CD4-positive, alpha-beta memory T cell (primary cell): ENCODE measurements around the gene ITGB2. TPM values are rescaled to one million over a fixed set of nuclear protein-coding genes. Genes with fewer than 3 reads are reported as not detected.

Source experiments
- CTCF ChIA-PET: fragments of 350-600 bp; sonication (Branson Sonifier 250); formaldehyde crosslinking; loops from one replicate; lab custom pipeline; 2021; ENCODE audit warnings: inconsistent platforms; ENCODE audit not compliant: partially characterized antibody; lab: Charles Lee
- POLR2A ChIA-PET: fragments of 350-600 bp; sonication (Branson Sonifier 250); formaldehyde crosslinking; loops from one replicate; lab custom pipeline; 2021; ENCODE audit not compliant: partially characterized antibody; lab: Charles Lee
- DNase-seq, 5 donors: peaks; one replicate each; pipeline versions ENCODE4 v3.0.0 to v3.0.0-alpha.2; 2020 to 2022; ENCODE audit warnings: mixed read lengths in 1 of 5
- H3K27ac ChIP-seq: one replicate; pipeline ENCODE4 v1.7.0; 2013; ENCODE audit warnings: low read depth, low read length
- H3K27me3 ChIP-seq: 2 replicates; pipeline ENCODE4 v1.7.0; 2013; ENCODE audit warnings: mild to moderate bottlenecking, low read length, moderate library complexity; ENCODE audit not compliant: insufficient read depth
- H3K36me3 ChIP-seq: 2 replicates; pipeline ENCODE4 v1.7.0; 2013; ENCODE audit warnings: mild to moderate bottlenecking, low read length, moderate library complexity; ENCODE audit not compliant: insufficient read depth
- H3K4me1 ChIP-seq: 2 replicates; pipeline ENCODE4 v1.7.0; 2013; ENCODE audit warnings: mild to moderate bottlenecking, low read length, moderate library complexity; ENCODE audit not compliant: insufficient read depth
- H3K4me3 ChIP-seq, 2 donors: one replicate each; pipeline ENCODE4 v1.7.0; 2013; ENCODE audit warnings: low read length in 2 of 2, mild to moderate bottlenecking in 1 of 2
- H3K9me3 ChIP-seq, 2 donors: one replicate each; pipeline ENCODE4 v1.7.0; 2013; ENCODE audit warnings: low read length in 2 of 2, control low read depth in 1 of 2; ENCODE audit not compliant: control insufficient read depth in 1 of 2
- H3K27ac Mint-ChIP-seq, 7 donors: one replicate each; pipeline ENCODE4 v1.8.0; 2020 to 2021; ENCODE audit warnings: mixed read lengths in 7 of 7, mild to moderate bottlenecking in 6 of 7, inconsistent platforms in 3 of 7, moderate library complexity in 3 of 7
- H3K27me3 Mint-ChIP-seq, 2 donors: one replicate each; pipeline ENCODE4 v1.8.0; 2020 to 2021; ENCODE audit warnings: mixed read lengths in 2 of 2
- H3K36me3 Mint-ChIP-seq, 2 donors: one replicate each; pipeline ENCODE4 v1.8.0; 2020 to 2021; ENCODE audit warnings: mixed read lengths in 2 of 2, inconsistent platforms in 1 of 2, mild to moderate bottlenecking in 1 of 2
- H3K4me1 Mint-ChIP-seq, 4 donors: one replicate each; pipeline ENCODE4 v1.8.0; 2020 to 2021; ENCODE audit warnings: mixed read lengths in 4 of 4, mild to moderate bottlenecking in 1 of 4
- H3K4me3 Mint-ChIP-seq, 8 donors: one replicate each; pipeline ENCODE4 v1.8.0; 2020 to 2021; ENCODE audit warnings: mixed read lengths in 8 of 8, mild to moderate bottlenecking in 7 of 8, moderate library complexity in 6 of 8, inconsistent platforms in 3 of 8
- H3K9me3 Mint-ChIP-seq, 8 donors: one replicate each; pipeline ENCODE4 v1.8.0; 2020 to 2021; ENCODE audit warnings: mixed read lengths in 8 of 8, mild to moderate bottlenecking in 5 of 8, inconsistent platforms in 3 of 8, moderate library complexity in 1 of 8
- intact Hi-C: fragments of 100-400 bp; cut with micrococcal nuclease; formaldehyde crosslinking; loops from one replicate; pipeline ENCODE4 v1.15.1; 2023
- polyA plus RNA-seq, 2 donors: library from polyadenylated mRNA; unstranded; fragments of 300-500 nt; fragmentation: Illumina TruSeq; gene quantifications; one replicate each; pipeline ENCODE4 v1.2.3, GENCODE V29; 2021
- total RNA-seq, 2 experiments: library from RNA; stranded (reverse); gene quantifications; one replicate each; pipeline ENCODE4 v1.2.3, GENCODE V29; 2021

The ITGB2 gene
- total and polyA plus RNA-seq, 4 experiments from 2014 or later = 278 to 575 (median 414) TPM

DNA sequence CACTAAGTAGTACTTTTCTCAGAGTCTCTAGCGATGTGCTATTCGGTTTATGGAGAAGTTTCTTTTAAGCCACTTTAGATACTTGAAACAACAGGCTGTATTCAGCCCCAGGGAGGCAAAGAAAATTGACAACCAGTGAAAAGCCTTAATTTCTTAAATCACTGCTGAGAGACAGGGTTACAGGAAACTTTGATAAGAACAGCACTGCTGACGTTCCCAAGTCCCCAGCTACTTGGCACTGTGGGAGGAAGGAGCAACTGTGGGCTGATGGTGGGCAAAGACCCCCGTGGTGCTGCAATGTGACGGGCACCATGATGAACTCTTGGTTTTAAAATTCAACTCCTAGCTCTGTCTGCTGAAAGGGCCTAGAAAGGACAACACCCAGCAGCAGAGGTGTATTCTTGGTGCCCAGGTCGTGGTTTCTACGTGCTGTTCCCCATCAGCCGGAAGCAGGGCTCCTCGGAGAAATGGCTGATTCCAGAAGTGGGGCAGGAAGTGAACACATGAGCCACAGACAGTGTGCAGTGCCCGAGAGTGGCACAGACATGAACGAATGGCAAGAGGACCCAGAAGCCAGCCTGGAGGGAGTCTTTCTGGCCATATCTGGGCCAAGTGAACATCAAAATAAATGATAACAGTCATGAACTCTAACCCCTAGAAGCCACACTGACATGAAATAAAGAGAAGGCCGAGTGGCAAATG is 52.5 kb downstream of the ITGB2 start:
- Histone ChIP-seq H3K4me1 (peaks cover 84% of the 10 kb centered on the region), H3K4me3 (peak overlapping the region in 1 of 2 donors; percentile 6), H3K27me3 (no peaks in the 10 kb centered on the region), H3K9me3 (no peaks in the 10 kb centered on the region), H3K27ac (peak overlapping the region; percentile 50), H3K36me3 (peaks cover 14% of the 10 kb centered on the region)
- intact Hi-C loops = no loop called here
- peaks cover 72 to 91% (median 81%) of the 10 kb centered on the region in 4 donors for H3K4me1 Mint-ChIP-seq
- H3K27ac Mint-ChIP-seq = peak overlapping the region; percentile 85 to 98 (median 96)
- ChIA-PET POLR2A (interaction anchor here (1.0 to 1.8 kb wide), 4 partner anchors 10 to 67 kb away, joined by 5 to 6 read pairs (median 6); partner anchors contain the start of gene UBE2G2), CTCF (interaction anchor here (1.0 kb wide), 1 partner anchor 67 kb away, joined by 5 read pairs; the partner anchor contains the start of gene UBE2G2)
- peaks cover 15 to 40% of the 10 kb centered on the region in 2 donors for H3K36me3 Mint-ChIP-seq
- H3K4me3 Mint-ChIP-seq = peak overlapping the region; percentile 71 to 88 (median 81)
- H3K9me3 Mint-ChIP-seq = no peaks in the 10 kb centered on the region
- peak; percentile 63 to 81 (median 72) for DNase-seq
- H3K27me3 Mint-ChIP-seq = no peaks in the 10 kb centered on the region

- H3K36me3 ChIP-seq = peaks cover 14% of the 10 kb centered on the region
- peak overlapping the region; percentile 50 for H3K27ac ChIP-seq
- Mint-ChIP-seq H3K4me3 (peak overlapping the region in 7 of 8 donors; percentile 27 to 84 (median 63)), H3K36me3 (peaks cover 15 to 38% of the 10 kb centered on the region in 2 donors), H3K27ac (peak overlapping the region; percentile 42 to 96 (median 84)), H3K9me3 (no peaks in the 10 kb centered on the region), H3K4me1 (peaks cover 71 to 88% (median 78%) of the 10 kb centered on the region in 4 donors), H3K27me3 (no peaks in the 10 kb centered on the region)
- H3K4me3 ChIP-seq = no peak overlapping the region
- H3K9me3 ChIP-seq = no peaks in the 10 kb centered on the region
- H3K27me3 ChIP-seq = no peaks in the 10 kb centered on the region
- ChIA-PET CTCF (interaction anchor here (1.0 kb wide), 1 partner anchor 66 kb away, joined by 5 read pairs; the partner anchor contains the start of gene UBE2G2), POLR2A (interaction anchor here (1.0 to 1.8 kb wide), 4 partner anchors 9 to 66 kb away, joined by 5 to 6 read pairs (median 6); partner anchors contain the start of gene UBE2G2)
- no peak for DNase-seq
- H3K4me1 ChIP-seq = peaks cover 82% of the 10 kb centered on the region
- intact Hi-C loops = no loop called here
Measured at GRCh38 chr21:44867464-44867863, 53.2 kb downstream of the ITGB2 start.

- H3K27ac Mint-ChIP-seq = peak overlapping the region in 6 of 7 donors; percentile 37 to 96 (median 86)
- peaks cover 67 to 85% (median 74%) of the 10 kb centered on the region in 4 donors for H3K4me1 Mint-ChIP-seq
- no peaks in the 10 kb centered on the region for H3K9me3 Mint-ChIP-seq
- ChIA-PET POLR2A (interaction anchor here (1.2 to 1.8 kb wide), 3 partner anchors 9 to 65 kb away, joined by 3 to 6 read pairs (median 6); no protein-coding TSS in a partner anchor), CTCF (no interaction called here)
- Histone ChIP-seq H3K9me3 (no peaks in the 10 kb centered on the region), H3K27me3 (no peaks in the 10 kb centered on the region), H3K4me1 (peaks cover 75% of the 10 kb centered on the region), H3K36me3 (peaks cover 20% of the 10 kb centered on the region), H3K4me3 (no peak overlapping the region), H3K27ac (no peak overlapping the region)
- DNase-seq = no peak
- no peaks in the 10 kb centered on the region for H3K27me3 Mint-ChIP-seq
- intact Hi-C loops = no loop called here
- peaks cover 17 to 34% of the 10 kb centered on the region in 2 donors for H3K36me3 Mint-ChIP-seq
- H3K4me3 Mint-ChIP-seq = peak overlapping the region in 5 of 8 donors; percentile 58 to 81 (median 67)
Measured at GRCh38 chr21:44866780-44867179, 53.9 kb downstream of the ITGB2 start.

- H3K36me3 ChIP-seq = peaks cover 28% of the 10 kb centered on the region
- H3K27ac Mint-ChIP-seq = peak overlapping the region in 6 of 7 donors; percentile 62 to 96 (median 88)
- peaks cover 63 to 85% (median 70%) of the 10 kb centered on the region in 4 donors for H3K4me1 Mint-ChIP-seq
- intact Hi-C loops = no loop called here
- CTCF ChIA-PET = interaction anchor here (1.0 kb wide), 1 partner anchor 273 kb away, joined by 3 read pairs; no protein-coding TSS in a partner anchor
- no peaks in the 10 kb centered on the region for H3K27me3 Mint-ChIP-seq
- peaks cover 64% of the 10 kb centered on the region for H3K4me1 ChIP-seq
- H3K27ac ChIP-seq = no peak overlapping the region
- H3K36me3 Mint-ChIP-seq = peaks cover 21 to 42% of the 10 kb centered on the region in 2 donors
- POLR2A ChIA-PET = interaction anchor here (0.6 to 1.8 kb wide), 3 partner anchors 13 to 74 kb away, joined by 3 to 6 read pairs (median 3); partner anchors contain the start of gene SLX9
- no peaks in the 10 kb centered on the region for H3K9me3 Mint-ChIP-seq
- DNase-seq = no peak
- H3K4me3 ChIP-seq = no peak overlapping the region
- H3K9me3 ChIP-seq = no peaks in the 10 kb centered on the region
- no peaks in the 10 kb centered on the region for H3K27me3 ChIP-seq
- peak overlapping the region in 7 of 8 donors; percentile 32 to 81 (median 74) for H3K4me3 Mint-ChIP-seq
Measured at GRCh38 chr21:44865561-44866280, 55.0 kb downstream of the ITGB2 start.

- no peaks in the 10 kb centered on the region for H3K27me3 ChIP-seq
- Mint-ChIP-seq H3K27me3 (no peaks in the 10 kb centered on the region), H3K9me3 (no peaks in the 10 kb centered on the region), H3K4me1 (peaks cover 46 to 72% (median 51%) of the 10 kb centered on the region in 4 donors), H3K27ac (peak overlapping the region in 1 of 7 donors; percentile 22), H3K4me3 (peak overlapping the region in 2 of 8 donors; percentile 31 to 57), H3K36me3 (peaks cover 34 to 59% of the 10 kb centered on the region in 2 donors)
- intact Hi-C loops = no loop called here
- DNase-seq = no peak
- ChIA-PET POLR2A (interaction anchor here (2.2 kb wide), 1 partner anchor 11 kb away, joined by 5 read pairs; no protein-coding TSS in a partner anchor), CTCF (no interaction called here)
- H3K36me3 ChIP-seq = peaks cover 52% of the 10 kb centered on the region
- H3K4me1 ChIP-seq = peaks cover 38% of the 10 kb centered on the region
- no peaks in the 10 kb centered on the region for H3K9me3 ChIP-seq
- H3K27ac ChIP-seq = no peak overlapping the region
- no peak overlapping the region for H3K4me3 ChIP-seq
Measured at GRCh38 chr21:44862869-44863685, 57.6 kb downstream of the ITGB2 start.

DNA sequence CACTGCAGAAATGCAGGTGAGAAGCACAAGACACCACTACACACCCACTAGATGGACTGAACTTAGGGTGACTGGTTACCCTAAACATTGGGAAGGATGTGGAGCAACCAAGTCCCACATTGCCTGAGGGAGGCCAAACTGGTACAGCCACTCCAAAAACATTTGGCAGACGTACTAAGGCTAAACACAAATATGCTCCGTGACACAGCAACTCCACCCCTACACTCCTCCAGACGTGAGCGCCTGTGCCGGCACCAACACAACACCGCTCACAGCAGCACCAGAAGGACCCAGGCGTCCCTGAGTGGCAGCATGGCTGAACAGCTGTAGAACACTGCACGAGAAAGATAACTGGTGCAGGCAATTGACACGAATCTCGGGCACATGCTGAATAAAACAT is 61.9 kb downstream of the ITGB2 start:
- Mint-ChIP-seq H3K4me1 (peaks cover 21 to 61% (median 33%) of the 10 kb centered on the region in 4 donors), H3K36me3 (peaks cover 42 to 78% of the 10 kb centered on the region in 2 donors), H3K27me3 (no peaks in the 10 kb centered on the region), H3K4me3 (no peak overlapping the region), H3K27ac (peak overlapping the region in 1 of 7 donors; percentile 46), H3K9me3 (no peaks in the 10 kb centered on the region)
- CTCF ChIA-PET = no interaction called here
- intact Hi-C loops = no loop called here
- no peak overlapping the region for H3K4me3 ChIP-seq
- no peaks in the 10 kb centered on the region for H3K27me3 ChIP-seq
- POLR2A ChIA-PET = interaction anchor here (0.6 to 1.0 kb wide), 2 partner anchors 9 to 61 kb away, joined by 3 to 6 read pairs; no protein-coding TSS in a partner anchor
- H3K36me3 ChIP-seq = peaks cover 79% of the 10 kb centered on the region
- peaks cover 18% of the 10 kb centered on the region for H3K4me1 ChIP-seq
- H3K27ac ChIP-seq = no peak overlapping the region
- no peak for DNase-seq
- H3K9me3 ChIP-seq = no peaks in the 10 kb centered on the region
